ENCODE results near the gene SPOCK1.

Gene SPOCK1

GRCh38 chr5:137082951-137083350, 416.2 kb downstream of the SPOCK1 start:
- no peak for DNase-seq

DNA sequence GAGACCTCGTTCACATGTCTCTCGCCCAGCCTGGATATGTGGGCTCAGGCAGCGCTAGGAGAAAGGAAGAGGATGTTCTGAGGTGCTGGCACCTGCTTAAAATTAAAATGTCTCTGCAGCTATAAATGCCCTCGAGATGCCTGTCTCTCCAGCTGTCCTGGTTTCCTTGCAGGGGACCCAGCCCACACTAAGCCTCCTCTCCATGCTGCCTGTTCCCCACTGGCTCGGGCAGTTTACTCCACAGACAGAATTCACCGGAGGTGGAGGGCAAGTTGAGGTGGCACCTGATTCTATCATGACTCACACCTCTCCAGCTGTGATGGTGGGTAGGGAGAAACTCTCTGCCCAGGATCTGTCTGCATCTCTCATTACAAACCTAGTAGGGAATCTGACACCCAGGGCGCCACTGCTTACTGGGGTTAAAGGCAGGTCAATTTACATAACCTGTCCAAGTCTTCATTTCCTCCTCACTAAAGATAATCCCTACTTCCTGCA, 420.9 kb downstream of the SPOCK1 start:
- peak in 1 of 58 donors; percentile 68 for DNase-seq

GRCh38 chr5:137075163-137075970, 423.8 kb downstream of the SPOCK1 start:
- DNase-seq = no peak

DNA sequence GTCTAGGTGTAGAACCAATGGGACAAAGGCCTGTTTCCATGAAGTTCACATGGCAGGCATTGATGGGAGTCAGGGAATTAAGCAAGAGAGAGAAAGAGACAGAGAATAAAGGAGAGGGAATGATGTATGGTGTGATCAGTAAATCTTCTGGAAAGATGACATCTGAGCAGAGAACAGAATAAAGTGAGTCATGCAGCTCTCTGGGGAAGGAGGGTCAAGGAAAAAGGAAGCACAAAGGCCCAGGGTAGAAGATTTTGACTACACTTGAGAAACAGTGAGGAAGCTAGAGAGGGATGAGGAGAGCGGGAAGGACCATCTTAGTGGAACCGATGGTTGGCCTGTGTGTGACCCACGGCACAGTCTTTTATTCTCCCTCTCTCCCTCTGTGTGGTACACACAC, 425.9 kb downstream of the SPOCK1 start:
- no peak for DNase-seq

DNA sequence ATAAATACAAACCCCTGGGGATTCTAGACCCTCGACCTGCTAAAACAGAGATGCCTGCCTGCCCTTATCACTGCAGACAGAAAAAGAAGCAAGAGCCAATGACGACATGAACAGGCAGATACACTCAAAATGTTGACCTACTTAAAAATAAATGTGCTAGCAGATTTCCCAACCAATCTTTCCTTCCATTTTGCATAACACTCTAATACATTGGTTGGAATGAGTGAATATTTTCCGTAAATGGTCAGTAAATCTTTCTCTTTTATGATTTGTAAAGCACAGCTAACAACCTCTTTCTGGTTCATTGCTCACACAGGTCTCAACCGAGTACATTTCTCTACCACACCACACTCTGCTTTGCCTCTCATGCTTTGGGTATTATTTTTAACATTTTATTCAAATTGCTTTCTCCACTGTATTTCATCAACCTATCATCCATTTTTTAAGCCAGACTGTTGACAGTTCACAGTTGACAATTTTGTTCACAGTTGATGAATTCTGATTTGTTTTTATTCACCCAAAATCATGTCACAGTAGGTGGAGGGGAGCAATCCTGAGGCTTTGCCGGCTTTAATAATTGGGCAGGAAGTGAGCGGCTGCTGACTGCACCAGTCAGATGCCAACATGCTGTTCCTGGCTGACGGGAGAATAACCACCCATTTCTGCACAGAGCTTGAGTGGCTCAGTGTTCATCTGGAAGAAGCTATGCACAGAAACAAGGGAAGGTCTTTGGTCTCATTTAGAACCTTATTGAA, 426.6 kb downstream of the SPOCK1 start:
- peak in 6 of 58 donors; percentile 6 to 40 (median 32) for DNase-seq

DNA sequence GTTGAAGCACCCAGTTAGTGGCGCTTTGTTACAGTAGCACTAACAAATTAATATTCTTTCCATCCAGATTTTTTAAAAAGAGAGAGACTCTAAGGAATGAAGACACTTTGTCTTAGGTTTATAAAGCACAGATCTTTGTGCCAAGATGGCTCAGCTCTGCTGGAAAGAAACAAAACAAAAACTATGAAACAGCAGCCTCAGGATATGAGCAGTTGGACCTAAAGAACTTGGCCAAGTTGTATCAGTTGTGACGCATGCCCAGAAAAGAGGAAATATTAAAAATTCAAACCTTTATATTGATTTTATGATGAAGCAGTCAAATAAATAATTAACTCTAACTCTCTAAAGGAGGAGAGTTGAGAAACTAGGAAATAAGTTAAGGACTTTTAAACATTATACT, 427.2 kb downstream of the SPOCK1 start:
- no peak for DNase-seq

- peak in 1 of 58 donors; percentile 31 for DNase-seq
These were observed 427.6 kb downstream of the SPOCK1 start for GRCh38 chr5:137071526-137071925.

- DNase-seq = no peak
These were observed 428.6 kb downstream of the SPOCK1 start for GRCh38 chr5:137070521-137070920.

GRCh38 chr5:137069358-137069757, 429.8 kb downstream of the SPOCK1 start:
- DNase-seq = peak in 11 of 58 donors; percentile 17 to 50 (median 28)

DNA sequence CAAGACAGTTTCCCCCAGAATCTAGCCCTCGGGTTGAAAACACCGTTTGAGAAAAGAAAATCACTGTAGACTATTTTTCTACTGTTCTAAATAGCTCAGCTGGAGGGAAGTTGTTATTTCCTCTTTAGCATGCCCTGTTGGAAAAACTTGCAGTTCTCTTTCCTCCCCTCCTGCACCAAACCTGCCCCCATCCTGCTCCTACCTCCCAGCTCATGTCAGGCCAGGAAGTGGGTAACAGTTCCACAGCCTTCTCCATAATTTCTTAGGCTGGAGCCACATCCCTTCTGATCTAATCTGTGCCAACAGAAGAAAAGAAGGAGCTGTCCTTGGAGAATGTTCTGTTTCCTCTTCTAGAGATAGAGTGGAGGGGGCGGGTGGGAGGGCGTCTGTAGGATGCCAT, 437.7 kb downstream of the SPOCK1 start:
- peak in 1 of 58 donors; percentile 18 for DNase-seq

DNA sequence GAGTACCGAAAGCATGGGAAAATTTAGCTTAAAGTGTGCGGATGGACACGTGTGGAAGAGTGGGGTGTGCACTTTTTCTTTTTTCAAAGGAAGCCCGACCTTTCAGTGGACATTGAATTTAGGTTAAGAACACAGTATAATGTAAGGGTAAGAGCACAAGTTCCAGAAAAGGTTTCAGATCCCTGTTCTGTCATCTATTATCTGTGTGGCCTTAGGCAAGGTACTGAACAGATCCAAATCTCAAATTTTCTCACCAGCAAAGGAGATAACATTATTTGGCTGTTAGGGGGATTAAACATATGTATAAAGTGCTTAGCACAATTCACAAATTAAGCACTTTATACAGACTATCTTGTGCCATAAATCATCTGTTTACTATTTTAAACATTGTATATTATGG, 441.0 kb downstream of the SPOCK1 start:
- DNase-seq = no peak

- no peak for DNase-seq
These were observed 442.4 kb downstream of the SPOCK1 start for GRCh38 chr5:137056676-137057075.

GRCh38 chr5:137055271-137055872, 443.8 kb downstream of the SPOCK1 start:
- no peak for DNase-seq

DNA sequence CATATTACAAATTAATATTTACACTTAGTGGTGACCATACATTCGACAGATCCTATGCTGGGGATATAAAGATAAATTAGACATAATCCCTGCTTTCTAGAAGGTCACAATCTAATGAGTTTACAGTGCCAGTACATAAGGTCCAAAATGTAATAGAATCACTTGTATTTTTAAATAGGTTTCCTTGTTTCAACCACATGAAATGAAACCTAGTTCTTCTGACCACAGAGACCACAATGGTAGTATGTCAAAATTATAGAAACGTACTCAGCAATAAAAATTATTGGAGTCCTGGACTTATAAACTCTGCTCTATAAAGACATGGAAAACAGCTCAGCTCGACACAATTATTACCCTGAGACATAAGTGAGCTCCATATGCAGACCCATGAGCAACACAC, 444.3 kb downstream of the SPOCK1 start:
- no peak for DNase-seq

DNA sequence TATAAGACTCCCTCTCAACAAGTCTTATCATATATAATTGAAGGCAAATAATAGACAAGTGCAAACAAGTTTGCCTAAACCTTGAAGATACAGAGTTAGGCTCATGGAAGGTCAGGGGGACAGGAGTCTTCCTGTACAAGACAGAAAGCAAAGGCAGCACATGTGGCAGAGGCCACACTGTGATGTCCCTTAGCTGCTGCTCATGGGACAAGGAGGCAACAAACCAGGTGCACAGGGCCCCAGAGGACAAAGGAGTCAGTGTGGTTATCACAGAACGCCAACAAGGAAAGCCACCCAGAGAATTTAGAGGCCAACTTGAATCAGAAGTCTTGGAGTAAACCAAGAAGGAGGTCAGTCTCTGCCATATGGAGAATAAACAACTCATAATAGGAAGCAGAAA, 444.8 kb downstream of the SPOCK1 start:
- no peak for DNase-seq

GRCh38 chr5:137051161-137051560, 448.0 kb downstream of the SPOCK1 start:
- no peak for DNase-seq

DNA sequence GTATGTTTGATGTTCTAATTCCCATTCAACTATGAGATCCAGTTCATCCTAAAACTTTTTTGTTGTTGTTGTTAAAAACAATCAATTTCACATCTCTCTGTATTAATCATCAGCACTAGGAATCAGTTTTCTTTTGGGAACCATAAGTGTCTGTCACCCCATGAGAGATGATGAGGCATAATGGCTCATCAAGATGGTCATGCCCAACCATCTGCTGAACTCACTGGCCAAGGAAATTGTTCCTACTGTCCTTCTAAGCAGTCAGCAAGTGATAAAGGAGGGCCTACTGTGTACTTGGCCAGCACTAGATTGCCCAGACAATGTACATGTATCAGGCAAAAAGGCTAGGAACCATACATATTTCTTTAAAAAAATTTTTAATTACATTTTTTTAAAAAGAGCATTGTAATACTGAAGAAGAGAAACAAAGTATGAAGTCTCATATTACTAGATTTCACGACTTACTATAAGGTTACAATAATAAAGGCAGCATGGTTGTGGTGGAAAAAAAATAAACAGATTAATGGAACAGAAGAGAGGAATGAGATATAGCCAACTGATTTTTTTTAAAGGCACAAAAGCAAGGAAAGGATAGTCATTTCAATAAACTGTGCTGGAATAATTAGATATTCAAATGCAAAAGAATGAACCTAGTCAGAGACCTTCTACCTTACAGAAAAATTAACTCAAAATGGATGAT, 458.3 kb downstream of the SPOCK1 start:
- no peak for DNase-seq

- DNase-seq = peak in 17 of 58 donors; percentile 5 to 50 (median 18)
These were observed 459.1 kb downstream of the SPOCK1 start for GRCh38 chr5:137040024-137040423.

GRCh38 chr5:137037848-137038247, 461.3 kb downstream of the SPOCK1 start:
- no peak for DNase-seq

DNA sequence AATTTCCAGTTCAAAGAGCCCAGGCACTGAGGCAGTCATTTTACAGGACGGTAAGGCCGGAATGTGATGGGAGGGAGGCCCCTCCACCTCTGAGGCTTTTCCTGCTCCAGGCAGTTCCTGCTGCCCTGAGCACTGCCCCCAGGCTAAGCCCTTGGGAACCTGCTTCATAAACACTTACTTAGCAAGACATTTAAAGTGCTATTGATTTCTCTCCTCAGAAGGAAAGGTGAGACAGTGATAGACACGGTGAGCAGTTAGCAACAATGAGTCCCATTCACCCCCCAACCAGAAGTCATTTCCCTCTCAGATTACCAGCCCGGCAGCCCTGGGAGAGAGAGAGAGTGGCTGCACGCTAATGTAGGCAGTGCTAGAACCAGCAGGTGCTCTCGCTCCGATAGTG, 462.5 kb downstream of the SPOCK1 start:
- DNase-seq = no peak

DNA sequence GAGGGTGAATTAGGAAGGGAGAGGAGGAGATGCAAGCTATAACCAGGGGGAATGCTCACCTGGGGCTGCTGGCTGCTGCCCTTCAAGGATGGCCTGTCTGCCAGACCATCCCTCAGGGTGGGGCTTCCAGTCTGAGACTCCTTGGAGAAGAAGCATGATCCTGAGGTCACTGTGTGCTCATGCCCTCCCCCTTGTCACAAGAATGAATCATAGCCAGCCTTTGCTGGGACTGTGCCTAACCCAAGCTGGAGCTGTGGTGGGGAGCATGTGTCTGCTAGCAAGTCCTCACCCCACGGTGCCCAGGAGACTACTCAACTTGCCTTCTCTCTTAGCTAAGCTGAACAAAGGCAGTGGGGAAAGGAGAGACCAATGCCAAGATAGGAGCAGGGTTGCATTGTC, 463.6 kb downstream of the SPOCK1 start:
- DNase-seq = peak in 1 of 58 donors; percentile 26
